NCI-H460 (cell line): ENCODE results near the gene MROH7. TPM values are rescaled to one million over a fixed set of nuclear protein-coding genes. Genes with fewer than 3 reads are reported as not detected.

ENCODE experiments used
- DNase-seq: peaks from one replicate; pipeline ENCODE4 v3.0.0-alpha.2; 2016; ENCODE audit warnings: low read depth; ENCODE audit errors: extremely low read depth
- total RNA-seq: library from RNA; depleted of rRNA; stranded (reverse); fragments of >200 nt; shearing (Covaris generic); gene quantifications from 2 replicates; pipeline ENCODE4 v1.2.3, GENCODE V29; 2014

MROH7 gene
- total RNA-seq, 1 experiment from 2014 or later: not detected

DNA sequence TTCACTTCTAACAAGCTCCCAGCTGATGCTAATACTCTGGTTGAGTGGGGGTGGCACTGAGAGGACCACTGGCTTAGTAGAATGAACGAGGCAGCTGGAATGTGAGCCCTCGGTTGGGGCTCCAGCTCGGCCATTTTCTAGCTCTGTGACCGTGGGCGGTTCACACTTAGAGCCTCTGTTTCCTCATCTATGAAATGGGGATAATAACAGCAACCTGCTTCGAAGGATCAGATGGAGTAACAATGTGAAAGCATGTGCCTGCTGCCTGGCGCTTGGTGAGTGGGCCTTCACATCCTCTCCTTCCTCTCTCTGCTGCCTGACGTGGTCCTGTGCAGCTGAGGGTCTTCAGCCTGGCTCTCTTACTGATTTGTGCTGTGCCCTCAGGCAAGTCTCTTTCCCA, 53.2 kb downstream of the MROH7 start:
- no peak for DNase-seq

DNA sequence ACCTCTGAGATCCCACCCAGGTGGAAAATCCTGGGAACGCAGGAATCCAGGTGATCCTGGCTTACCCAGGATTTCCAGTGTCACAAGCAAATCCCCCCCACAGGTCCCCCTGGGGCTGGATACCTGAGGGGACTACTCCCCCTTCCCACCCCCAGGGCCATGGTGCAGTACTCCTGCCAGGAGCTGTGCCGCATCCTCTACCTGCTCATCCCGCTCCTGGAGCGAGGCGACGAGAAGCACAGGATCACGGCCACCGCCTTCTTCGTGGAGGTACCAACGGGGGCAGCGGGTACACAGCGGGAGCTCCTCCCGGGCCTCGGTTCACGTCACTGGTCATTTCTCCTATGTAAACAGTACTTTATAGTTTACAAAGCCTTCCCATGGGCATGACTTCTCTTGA, 53.6 kb downstream of the MROH7 start:
- no peak for DNase-seq

DNA sequence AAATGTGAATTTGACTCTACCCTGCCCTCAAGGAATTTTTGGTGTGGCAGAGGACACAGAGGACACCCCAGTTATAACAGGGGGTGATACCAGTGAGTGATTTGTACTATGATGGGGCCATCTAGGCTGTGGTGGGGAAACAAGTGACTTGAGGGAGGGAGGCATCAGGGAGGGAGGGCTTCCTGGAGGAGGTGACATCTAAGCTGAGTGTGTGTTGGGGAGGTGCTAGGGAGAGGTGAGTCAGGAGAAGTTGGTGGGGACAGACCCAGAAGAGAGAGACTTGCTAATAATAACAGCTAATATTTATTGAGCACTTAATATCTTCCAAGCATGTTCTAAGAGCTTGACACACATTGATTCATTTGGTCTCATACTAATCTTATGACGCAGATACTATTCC, 54.2 kb downstream of the MROH7 start:
- no peak for DNase-seq

GRCh38 chr1:54696262-54696661, 54.7 kb downstream of the MROH7 start:
- no peak for DNase-seq

DNA sequence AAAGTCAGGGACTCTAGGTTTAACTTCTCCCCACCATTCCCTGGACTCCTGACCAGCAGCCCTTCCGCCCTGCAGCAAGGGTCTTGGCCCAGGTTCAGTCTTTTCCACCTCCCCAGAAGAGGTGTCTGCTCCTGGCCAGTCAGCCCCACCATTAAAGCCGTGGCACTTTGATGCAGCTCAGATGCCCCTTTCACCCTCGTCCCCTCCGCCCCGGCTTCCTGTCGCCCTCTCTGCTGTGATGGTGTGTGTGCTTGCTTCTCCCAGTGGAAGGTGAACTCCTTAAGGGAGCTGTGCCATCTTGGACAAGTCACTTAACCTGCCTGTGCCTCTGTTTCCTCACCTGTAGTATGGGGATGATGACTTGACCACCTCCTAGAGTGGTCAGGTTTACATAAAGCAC, 56.3 kb downstream of the MROH7 start:
- no peak for DNase-seq

- no peak for DNase-seq
Measured at GRCh38 chr1:54698346-54698745, 56.8 kb downstream of the MROH7 start.

- no peak for DNase-seq
Measured at GRCh38 chr1:54699936-54700525, 58.4 kb downstream of the MROH7 start.

DNA sequence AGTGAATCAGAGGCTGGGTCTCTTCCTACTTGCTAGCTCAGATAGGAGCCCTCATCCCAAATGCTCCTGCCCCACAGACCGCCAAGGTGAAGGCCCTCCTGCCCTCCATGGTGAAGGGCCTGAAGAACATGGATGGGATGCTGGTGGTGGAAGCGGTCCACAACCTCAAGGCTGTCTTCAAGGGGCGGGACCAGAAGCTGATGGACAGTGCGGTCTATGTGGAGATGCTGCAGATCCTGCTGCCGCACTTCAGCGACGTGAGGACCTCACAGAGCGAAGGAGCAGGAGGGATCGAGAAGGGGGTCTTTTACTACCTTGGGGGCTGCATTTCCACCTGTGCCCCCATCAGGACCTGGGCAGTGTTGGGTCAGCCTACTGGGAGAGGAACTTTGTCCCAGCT, 59.5 kb downstream of the MROH7 start:
- no peak for DNase-seq

GRCh38 chr1:54701996-54702395, 60.4 kb downstream of the MROH7 start:
- DNase-seq: no peak

DNA sequence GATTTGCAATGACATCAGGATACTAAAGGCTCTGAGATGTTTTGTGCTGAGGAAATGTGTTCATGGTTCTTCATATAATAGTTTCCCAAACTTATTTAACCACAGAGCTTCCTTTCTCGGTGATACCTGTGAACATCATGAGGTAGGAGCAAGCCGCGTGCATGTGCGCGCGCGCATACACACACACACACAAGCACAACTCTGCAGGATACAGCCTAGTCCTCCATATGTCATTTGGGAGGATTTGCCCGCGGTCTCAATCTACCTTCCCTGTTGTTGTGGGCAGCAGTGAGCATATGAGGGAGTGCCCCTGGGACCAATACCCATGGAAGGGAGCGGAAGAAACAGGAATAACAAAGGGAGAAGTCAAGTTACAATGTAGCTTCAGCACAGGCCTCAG, 61.9 kb downstream of the MROH7 start:
- DNase-seq: no peak

DNA sequence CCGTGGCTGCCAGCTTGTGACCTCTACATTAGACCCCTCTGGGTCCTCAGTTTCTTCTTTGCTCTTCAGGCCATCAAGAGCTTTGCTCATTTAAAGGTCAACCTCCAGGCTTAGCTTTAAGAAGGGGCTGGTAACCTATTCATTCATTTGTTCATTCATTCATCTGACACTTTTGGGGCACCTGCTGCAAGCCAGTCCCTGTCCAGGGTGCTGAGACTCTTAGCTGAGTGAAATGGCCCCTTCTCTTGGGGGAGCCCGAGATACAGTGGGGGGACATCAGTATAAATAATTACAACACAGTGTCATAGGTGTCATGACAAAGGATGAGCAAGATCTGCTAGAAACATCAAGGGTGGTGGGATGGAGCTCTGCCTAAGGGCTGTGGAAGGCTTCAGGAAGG, 63.6 kb downstream of the MROH7 start:
- no peak for DNase-seq

DNA sequence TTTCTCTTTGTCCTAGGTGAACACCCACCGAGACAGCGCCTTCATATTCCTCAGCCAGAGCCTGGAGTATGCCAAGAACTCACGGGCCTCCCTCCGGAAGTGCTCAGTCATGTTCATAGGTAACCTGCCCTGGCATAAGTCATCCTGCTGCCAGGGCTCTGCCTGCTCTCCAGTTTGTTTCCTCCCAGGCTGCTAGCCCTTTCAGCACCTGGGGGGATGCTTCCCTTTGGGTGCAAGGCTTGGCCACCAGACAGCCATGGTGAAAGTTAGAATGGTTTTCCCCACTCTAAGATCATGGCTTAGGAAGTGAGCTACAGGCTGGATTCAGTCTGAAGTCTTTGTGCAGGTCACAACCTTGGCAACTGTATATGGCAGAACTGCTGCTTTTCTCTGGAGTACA, 64.8 kb downstream of the MROH7 start:
- DNase-seq: no peak

DNA sequence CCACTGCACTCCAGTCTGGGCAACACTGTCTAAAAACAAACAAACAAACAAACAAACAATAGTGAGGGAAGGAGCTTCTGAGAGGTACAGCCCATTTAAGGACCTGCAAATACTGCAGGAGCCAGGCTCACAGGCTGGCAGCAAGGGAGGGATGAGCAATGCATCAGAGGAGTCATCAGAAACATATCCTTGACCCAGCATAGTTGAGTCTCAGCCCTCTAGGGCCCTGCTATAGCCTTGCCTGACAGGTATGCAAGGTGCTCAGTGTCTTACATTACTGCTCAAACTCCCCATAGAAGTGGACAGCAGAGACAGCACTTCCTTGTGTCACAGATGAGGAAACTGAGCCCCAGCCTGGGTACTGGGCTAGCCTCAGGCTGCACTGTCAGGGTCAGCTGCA, 66.8 kb downstream of the MROH7 start:
- no peak for DNase-seq

DNA sequence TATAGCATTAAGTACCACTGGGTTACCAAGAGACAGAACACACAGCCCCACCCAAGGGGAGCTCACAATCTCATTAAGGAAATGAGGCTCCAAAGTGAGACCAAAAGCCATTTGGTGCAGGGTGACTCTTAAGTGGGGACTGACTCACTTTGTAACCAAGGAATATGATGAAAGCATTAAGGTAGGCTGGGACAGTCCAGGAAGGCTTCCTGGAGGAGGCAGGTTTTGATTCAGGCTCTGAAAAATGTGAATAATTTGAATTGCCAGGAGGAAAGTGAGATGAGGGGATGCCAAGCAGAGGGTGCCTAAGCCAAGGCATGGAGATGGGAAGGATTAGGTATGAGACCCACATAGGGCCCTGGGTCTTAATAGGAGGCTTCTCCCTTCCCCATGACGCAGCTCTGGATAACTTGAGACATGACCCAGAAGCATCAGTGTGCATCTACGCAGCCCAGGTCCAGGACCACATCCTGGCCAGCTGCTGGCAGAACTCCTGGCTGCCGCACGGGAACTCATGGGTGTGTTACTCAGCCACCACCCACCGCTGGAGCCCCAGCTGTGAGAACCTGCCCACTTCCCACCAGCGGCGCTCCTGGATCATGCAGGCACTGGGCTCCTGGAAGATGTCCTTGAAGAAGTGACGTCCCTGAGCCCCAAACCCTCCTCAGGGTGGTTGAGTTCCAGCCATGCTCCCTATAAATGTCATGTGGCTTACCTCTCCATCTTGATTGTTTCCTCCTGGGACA, 68.1 kb downstream of the MROH7 start:
- DNase-seq: no peak

- no peak for DNase-seq
Measured at GRCh38 chr1:54710434-54710833, 68.8 kb downstream of the MROH7 start.

- DNase-seq: no peak
Measured at GRCh38 chr1:54710841-54711240, 69.3 kb downstream of the MROH7 start.

DNA sequence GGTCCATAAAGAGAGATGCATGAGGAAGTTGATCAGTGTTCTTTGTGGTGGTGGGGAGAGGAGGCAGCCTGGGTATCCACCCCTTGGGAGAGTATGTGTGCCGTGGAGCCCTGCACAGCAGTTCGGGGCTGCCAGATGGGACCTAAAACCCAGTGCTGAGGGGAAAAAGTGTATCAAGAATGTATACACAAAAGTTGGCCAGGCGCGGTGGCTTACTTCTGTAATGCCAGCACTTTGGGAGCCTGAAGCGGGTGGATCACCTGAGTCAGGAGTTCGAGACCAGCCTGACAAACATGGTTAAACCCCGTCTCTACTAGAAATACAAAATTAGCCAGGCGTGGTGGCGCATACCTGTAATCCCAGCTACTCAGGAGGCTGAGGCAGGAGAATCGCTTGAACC, 70.0 kb downstream of the MROH7 start:
- no peak for DNase-seq

DNA sequence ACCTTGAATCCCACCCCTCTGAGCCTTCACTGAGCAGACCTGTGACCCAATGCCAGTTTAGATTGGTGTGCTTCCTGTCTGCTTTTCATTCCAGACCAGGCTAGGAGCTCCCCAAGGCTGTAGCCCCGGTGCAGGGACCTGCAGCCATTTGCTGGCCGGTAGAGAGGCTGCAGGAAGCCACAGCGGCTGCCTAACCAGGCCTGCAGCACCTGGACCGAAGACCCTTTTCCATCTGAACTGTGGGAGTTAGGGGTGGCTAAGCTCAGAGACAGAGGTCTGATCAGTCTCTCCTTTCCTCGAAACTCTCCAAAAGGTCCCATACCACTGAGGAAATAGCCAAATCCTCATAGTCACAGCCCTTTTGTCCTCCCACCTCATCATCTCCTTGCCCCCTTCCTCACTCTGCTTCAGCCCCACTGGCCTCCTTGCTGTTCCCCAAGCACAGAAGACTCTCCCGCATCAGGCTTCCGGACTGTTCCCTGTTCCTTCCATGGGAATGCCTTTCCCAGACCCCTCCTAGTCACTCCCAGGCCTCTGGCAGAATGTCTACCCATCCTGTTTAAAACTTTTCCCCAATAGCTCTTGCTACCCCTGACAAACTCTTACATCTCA, 73.4 kb downstream of the MROH7 start:
- no peak for DNase-seq

GRCh38 chr1:54715493-54716298, 74.1 kb downstream of the MROH7 start, which contains the start of gene TTC4:
Gene TTC4, plus strand, starts transcription at chr1:54715861. Its CDS starts 48 bp downstream, at chr1:54715909.
- peak; percentile 64 for DNase-seq

- DNase-seq: no peak
Measured at GRCh38 chr1:54716299-54717047, 74.9 kb downstream of the MROH7 start.

DNA sequence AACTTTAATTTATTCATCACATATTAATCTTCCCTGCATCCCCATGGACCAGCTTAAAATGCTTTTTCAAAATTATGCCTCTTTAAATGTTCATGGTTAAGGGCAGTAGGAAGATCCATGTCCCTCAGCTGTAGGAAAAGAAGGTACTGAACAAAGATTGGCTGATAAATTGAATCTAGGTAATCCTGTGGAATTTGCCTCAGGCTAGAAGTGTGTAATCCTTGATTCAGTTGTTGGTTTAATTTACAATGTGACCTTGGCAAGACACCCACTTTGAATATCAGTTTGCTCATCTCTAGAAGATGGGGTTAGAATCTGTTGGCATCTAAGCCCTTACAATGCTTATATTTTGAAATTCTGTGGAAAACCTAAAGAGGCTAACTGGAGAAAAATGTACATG, 80.1 kb downstream of the MROH7 start:
- DNase-seq: no peak
